GM21367 (cell line): ENCODE measurements around the gene MTG1.
"Not testable (repeated sequence)": the region's sequence is repeated elsewhere in the genome, so short reads cannot be mapped to it uniquely, and the experiment has no call there.

ENCODE experiments used
- ATAC-seq: cut with Tn5 transposase; IDR thresholded peaks from one replicate; pipeline ENCODE4 v1.9.1; 2021; ENCODE audit not compliant: unreplicated experiment

MTG1 gene

DNA sequence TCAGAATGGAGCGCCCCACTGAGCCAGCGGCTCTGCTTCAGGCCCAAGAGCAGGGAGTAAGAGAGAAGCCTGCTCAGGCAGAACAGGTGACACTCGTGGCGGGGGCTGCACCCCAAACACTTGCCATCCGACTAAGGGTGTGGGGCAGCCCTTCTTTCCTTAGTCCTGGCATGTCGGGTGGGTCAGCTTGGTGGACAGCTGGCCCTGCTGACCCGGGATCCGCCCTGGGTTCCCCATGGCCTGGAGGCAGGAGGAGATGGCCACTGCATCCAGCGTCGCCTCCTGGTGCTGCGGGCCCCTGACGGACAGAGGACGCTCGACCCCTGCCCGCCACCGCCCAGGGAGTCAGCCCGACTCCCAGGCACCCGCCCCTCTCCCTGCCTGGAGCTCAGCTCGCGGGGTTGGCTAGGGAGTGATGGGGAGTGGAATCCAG, 16.1 kb upstream of the MTG1 start:
- no peak for ATAC-seq

DNA sequence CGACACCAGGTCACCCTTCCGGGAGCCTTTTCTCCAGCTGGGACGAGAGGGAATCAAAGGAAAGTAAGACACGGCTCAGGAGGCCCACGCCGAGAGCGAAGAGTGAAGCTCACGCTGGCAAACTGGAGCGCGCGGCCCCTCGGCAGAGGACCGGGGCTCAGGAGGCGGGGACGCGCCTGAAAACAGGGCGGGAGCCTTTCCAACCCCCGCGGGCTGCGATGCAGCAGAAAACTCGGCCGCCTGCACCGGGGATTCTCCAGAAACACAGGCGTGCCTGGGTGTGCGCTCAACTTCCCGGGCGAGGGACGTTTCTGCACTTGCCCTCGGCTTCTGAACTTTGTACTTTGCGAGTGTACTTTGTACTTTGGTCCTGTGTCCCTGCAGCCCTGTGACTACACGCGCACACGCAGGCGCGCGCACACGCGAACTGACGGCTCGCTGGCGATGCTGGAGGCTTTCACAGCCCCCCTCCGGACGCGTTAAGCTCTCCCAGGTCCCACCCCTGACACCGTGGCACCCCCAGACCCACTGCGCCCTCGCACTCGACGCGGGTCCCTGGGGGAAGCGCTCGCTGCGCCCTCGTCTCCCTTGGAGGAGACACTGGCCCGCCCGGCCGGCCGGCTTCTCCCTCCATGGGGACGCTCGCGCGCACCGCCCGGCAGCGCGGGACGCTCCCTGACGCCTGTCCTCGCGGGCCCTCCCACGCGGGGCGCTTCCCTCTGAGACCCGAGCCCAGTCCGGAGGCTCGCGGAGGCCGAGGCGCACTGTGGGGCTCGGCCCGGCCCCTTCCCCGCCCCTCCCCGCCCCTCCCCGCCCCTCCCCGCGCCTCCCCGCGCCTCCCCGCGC, 15.5 kb upstream of the MTG1 start:
- peak; percentile 39 for ATAC-seq

DNA sequence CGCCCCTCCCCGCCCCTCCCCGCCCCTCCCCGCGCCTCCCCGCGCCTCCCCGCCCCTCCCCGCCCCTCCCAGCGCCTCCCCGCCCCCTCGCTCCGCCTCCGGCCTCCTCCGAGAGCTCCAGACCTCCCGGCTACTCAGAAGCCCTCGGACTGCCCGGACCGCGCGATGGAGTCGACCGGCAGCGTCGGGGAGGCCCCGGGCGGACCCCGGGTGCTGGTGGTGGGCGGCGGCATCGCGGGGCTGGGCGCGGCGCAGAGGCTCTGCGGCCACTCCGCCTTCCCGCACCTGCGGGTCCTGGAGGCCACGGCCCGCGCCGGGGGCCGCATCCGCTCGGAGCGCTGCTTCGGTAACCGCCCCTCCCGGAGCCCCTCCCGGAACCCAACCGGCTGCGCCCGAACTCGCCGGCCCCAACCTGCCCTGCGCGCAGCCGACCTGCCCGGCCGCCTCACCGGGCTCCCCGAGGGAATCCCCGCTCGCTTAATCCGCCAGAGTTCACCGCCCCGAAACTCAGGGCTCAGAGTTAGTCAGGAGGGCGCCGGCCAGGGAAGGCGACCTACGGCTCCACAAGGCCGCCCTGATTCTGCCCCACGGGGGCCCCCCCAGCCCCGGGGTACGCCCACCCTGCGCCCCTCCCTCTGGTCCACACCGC, 14.7 kb upstream of the MTG1 start, which contains the start of gene PAOX:
Gene PAOX (plus strand): TSS at position 111 of the 649 bp plus-strand sequence. CDS start 55 bp downstream, at position 166.
- ATAC-seq = peak; percentile 54

DNA sequence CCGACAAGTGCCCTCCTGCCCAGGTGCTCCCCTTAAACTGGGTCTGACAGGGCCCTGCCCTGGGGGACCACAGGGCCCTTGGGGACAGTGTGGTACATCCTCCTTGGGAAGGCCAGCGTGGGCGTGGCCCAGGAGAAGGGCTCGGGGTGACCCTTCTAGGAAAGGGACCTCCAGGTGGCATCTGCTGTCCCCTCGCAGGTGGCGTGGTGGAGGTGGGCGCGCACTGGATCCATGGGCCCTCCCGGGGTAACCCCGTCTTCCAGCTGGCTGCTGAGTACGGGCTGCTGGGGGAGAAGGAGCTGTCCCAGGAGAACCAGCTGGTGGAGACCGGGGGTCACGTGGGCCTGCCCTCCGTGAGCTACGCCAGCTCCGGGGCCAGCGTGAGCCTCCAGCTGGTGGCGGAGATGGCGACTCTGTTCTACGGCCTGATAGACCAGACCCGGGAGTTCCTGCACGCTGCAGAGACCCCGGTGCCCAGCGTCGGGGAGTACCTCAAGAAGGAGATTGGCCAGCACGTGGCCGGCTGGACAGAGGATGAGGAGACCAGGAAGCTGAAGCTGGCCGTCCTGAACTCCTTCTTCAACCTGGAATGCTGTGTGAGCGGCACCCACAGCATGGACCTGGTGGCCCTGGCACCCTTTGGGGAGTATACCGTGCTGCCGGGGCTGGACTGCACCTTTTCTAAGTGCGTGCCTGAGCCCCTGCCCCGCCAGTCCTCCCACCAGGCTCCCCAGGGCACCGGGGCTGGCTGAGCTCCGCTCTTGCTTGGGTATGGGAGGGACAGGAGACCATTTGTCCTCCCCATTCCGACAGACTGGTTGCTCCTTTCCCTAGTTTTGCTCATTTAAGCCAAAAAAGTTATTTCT, 13.9 kb upstream of the MTG1 start:
- no peak for ATAC-seq

DNA sequence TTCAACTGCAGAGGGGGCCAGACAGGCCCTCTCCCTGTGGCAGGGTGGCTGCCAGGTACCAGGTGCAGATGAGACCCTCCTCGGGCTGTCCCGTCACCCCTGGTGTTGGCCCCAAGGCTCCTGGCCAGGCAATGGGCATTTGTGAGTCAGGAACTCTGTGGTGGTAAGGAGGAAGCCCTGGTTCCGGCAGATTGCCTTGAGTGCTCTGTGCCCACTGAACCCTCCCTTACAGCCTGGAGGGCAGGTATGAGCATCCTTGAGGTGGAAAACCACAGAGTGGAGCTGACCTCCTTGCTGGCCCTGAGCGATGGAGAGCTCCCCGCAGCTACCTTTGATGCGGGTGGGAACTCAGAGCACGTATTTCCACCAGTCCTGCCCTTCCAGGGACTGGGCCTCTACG, 12.9 kb upstream of the MTG1 start:
- ATAC-seq = no peak

DNA sequence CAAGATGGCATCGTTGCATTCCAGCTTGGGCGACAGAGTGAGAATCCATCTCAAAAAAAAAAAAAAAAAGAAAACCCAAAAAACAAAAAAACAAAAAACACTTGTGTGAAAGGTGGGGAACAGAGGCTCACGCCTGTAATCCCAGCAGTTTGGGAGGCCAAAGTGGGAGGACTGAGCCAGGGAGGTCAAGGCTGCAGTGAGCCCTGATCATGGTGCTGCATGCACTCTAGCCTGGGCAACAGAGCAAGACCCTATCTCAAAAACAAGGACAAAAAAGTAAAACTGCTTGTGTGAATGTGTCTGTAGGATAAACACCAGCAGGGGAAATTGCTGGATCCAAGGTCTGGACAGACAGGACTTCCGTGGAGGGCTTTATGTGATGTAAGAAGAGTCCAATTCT, 10.4 kb upstream of the MTG1 start:
- ATAC-seq = no peak

DNA sequence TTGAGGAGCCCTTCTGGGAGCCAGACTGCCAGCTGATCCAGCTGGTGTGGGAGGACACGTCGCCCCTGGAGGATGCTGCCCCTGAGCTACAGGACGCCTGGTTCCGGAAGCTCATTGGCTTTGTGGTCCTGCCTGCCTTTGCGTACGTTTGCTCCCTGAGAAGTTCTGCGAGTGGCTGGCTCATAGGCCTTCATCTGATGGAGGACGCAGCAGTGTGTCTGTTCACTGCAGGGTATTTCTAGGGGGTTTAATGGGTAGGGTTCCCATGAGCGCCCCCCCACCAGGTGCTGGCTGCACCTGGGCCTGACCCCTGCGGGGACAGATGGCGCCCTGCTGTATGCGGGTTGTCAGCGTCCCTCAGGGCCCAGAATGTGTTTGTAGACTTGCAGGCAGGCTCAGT, 9.9 kb upstream of the MTG1 start:
- ATAC-seq = no peak

DNA sequence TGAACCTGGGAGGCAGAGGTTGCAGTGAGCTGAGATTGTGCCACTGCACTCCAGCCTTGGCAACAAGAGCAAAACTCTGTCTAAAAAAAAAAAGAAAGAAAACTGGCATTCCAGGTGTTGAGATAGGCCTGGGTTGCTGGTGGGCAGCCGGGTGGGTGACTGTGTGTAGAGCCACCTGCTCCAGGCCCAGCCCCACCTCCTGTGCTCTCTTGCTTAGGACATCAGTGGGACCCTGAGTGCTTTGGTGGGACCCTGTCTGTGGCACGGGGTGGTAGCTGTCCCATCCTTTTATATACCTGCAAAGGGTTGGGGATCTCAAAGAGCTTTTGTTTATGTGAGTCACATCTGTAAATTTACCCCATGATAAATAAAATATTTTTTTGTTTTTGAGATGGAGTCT, 8.7 kb upstream of the MTG1 start:
- ATAC-seq = no peak

DNA sequence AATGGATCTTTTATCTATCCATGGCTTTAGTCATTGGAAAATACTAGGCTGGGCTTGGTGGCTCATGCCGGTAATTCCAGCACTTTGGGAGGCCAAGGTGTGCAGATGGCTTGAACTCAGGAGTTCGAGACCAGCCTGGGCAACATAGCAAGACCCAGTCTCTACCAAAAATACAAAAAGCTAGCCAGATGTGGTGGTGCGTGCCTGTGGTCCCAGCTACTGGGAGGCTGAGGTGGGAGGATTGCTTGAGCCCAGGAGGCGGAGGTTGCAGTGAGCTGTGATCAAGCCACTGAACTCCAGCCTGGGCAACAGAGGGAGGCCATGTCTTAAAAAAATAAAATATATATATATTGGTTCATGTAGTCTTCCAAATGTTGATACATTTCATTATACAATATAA, 7.0 kb upstream of the MTG1 start:
- not testable (repeated sequence) for ATAC-seq

DNA sequence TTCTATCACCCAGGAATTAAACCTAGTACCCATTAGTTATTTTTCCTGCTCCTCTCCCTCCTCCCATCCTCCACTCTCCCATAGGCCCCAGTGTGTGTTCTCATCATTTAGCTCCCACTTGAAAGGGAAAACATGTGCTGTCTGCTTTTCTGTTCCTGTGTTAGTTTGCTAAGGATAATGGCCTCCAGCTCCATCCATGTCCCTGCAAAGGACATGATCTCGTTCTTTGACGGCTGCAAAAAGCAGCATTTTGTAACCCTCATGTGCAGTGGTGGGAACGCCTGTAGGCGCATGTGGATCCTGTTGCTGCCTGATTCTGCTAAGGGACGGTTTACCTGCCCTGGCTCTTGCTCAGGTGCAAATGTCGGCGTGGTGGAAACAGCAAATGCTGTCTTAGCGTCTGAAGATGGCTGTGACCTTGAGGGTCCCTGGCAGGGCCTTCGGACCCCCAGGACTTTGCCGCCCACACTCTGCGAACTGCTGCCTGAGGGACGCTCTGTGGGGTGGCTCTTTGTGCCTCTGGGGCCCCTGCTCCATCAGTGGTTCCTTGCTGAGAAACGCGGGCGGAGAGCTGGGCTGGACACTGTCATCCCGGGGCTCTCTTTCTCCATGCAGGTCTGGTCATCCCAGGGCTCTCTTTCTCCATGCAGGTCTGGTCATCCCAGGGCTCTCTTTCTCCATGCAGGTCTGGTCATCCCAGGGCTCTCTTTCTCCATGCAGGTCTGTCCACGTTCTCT, 5.6 kb upstream of the MTG1 start:
- ATAC-seq = no peak

DNA sequence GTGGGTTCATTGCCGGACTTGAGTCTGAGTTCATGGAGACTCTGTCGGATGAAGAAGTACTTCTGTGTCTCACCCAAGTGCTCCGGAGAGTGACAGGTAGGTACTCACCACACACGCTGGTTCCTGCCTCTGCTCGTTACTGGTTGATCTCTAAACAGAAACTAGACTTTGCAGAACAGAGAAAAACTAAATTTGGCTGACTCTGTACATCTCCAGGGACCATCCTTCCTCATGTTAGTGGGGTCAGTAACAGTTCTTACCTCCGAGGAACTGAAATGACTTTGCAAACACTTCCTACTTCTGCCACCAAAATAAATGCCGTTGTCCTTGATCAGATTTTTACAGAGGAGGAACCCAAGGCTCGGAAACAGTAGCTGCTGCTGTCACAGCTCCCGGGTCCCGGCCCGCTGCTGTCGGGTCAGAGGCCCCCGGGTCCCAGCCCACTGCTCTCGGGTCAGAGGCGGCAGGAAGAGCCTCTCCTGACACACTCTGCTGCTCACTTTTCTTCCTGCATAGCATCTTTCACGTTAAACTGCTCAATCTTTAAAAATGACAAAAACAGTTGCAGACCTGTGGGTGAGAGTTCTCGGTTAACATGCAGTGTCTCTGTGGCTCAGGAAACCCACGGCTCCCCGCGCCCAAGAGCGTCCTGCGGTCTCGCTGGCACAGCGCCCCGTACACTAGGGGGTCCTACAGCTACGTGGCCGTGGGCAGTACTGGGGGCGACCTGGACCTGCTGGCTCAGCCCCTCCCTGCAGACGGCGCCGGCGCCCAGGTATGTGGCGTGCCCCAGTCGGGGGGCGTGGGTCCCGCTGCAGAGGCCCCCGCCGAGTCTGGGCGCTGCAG, 4.8 kb upstream of the MTG1 start:
- peak; percentile 85 for ATAC-seq

DNA sequence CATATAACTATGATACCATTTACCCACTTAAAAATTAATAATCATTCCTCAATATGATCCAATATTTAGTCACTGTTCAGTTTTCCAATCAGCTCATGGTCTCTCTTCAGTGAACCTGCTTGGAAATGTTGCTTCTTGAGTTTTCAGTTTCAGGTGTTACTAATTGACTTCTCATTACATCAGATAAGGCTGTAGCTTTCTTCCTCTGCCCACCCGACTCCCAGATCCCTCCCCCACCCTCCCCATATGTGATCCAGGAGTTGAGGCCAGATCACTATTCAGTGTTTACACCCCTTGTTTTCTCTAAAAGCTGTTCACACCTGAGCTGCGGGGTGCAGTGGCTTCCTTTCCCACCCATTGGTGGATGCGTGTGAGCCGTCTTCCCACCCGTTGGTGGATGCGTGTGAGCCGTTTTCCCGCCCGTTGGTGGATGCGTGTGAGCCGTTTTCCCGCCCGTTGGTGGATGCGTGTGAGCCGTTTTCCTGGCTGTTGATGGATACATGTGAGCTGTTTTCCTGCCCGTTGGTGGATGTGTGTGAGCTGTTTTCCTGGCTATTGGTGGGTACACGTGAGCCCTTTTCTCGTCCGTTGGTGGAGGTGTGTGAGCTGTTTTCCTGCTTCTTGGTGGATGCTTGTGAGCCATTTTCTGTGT, 3.2 kb upstream of the MTG1 start:
- ATAC-seq = no peak

DNA sequence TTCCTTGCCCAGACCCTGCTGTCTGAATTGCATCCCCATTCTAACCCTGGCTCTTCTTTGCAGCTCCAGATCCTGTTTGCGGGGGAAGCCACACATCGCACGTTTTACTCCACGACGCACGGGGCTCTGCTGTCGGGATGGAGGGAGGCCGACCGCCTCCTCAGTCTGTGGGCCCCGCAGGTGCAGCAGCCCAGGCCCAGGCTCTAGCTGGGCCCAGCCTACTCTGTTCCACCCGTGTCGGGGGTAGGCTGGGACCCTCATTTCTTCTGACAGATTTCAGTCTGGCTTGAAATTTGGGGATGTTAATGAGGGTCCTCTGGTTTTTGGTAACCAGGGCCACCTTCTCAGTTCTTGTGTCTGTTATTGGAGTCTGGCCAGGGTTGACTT, 2.7 kb upstream of the MTG1 start:
- ATAC-seq = no peak

DNA sequence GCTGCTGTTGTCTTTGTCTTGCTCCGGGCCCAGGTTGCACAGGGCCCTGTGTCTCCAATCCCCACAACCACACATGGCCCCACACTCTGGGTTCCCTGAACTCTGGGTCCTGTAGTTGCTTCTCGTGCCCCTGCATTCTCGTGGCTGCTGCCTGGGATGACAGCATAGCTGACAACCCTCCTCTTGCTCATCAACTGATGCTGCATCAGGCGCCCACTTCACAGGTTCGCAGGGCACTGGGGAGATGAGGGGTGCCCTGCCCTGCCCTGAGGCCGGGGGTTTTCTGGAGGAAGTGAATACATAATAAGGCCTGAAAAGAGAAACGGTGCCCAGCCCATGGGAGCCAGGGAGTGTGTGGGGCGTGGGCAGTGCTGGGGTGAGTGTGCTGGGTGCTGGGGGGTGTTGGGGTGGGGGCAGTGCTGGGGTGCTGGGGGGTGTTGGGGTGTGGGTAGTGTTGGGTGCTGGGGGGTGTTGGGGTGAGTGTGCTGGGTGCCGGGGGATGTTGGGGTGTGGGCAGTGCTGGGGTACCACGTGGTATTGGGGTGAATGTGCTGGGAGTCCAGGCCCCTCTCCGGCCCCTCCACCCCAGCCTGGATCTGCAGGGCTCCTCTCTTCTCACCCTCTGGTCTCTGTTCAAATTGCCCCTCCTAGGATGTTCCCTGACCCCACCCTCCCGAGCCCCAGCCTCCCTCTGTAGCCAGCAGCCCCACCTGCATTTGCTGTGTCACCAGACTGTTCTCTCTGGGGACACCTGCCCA, 2.0 kb upstream of the MTG1 start:
- ATAC-seq = no peak

DNA sequence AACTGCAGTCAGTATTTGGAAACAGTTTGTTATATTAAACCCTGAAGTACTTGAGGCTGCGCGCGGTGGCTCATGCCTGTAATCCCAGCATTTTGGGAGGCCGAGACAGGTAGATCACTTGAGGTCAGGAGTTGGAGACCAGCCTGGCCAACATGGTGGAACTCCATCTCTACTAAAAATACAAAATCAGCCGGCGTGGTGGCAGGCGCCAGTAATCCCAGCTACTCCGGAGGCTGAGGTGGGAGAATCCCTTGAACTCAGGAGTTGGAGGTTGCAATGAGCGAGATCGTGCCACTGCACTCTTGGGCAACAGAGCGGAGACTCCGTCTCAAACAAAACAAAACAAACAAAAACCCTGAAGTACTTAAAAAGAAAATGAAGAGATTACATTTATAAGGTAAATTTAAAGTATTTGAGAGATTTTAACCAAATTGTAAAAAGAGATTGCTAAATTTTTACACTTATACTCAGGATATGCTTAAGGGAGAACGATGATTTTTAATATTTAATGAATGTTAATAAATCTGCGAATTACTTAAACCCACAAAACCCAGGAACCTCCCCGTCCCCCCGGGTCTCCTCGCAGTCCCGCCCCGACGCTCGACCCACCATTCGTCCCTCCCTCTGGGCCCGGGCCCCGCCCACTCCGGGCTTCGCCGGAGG, 425 bp upstream of the MTG1 start:
- no peak for ATAC-seq

DNA sequence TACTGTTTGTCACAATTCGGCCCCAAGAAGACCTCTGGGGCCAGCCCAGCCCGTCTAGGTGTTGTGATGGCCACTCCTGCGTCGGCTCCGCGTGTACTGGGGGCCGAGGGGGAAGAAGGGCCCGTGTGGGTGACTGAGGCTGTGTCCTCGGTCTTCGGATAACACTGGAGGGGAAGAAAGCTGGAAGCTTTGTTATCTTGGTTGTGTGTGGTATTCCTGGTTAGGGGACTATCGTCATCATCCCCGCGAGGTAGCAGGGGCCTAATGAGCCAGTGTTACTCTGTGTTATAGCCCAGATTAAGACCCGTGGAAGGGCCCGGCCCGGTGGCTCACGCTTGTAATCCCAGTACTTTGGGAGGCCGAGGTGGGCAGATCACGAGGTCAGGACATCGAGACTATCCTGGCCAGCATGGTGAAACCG, 854 bp downstream of the MTG1 start:
- ATAC-seq = no peak

DNA sequence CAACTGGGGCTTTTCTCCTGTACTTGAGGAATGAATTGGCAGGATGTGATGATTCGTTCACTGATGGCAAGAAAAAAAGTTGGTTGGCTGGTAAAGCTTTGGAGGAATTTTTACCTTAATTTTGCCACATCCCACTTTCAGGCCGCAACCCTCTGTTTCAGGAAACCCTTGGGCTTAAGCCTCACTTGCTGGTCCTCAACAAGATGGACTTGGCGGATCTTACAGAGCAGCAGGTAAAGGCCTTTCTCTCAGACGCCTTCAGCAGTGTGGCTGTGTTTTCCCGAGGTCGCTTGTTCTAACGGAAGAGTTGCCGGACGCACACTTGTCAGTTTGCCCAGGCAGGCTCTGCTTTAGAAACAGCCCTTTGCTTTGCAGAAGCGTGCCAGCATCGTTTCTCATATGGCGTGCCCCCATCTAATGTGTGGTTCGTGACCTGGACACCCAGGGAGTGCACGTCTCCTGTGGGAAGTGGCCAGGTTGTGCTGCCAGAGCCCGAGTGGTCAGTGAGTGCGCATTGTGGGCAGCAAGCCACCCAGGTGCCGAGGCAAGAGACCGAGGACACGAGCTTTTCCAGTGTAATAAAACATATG, 2.2 kb downstream of the MTG1 start:
- ATAC-seq = no peak

DNA sequence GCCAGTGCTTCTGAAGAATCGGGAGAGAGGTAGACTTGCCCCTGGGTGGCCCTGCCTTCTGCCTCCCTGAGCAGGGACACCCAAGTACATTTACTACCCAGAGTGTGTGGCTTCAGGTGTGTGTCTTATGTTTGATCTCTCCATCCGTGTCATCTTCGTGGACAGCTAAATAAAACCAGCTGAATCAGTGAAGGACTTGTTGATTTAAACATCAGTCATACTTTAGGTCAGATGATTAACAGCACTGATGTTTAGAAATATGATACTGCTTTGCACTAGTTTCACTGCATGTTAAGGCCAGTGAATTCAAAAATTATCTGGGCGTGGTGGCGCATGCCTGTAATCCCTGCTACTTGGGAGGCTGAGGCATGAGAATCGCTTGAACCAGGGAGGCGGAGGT, 4.0 kb downstream of the MTG1 start:
- ATAC-seq = no peak
